Measurements from ENCODE around the gene PAPPA.

The PAPPA gene

GRCh38 chr9:116436121-116436520 is 282.5 kb downstream of the PAPPA start:
- DNase-seq, result no peak

- no peak for DNase-seq
Observed at GRCh38 chr9:116437411-116438370, 284.1 kb downstream of the PAPPA start.

GRCh38 chr9:116442528-116442927 is 288.9 kb downstream of the PAPPA start:
- DNase-seq, result no peak

DNA sequence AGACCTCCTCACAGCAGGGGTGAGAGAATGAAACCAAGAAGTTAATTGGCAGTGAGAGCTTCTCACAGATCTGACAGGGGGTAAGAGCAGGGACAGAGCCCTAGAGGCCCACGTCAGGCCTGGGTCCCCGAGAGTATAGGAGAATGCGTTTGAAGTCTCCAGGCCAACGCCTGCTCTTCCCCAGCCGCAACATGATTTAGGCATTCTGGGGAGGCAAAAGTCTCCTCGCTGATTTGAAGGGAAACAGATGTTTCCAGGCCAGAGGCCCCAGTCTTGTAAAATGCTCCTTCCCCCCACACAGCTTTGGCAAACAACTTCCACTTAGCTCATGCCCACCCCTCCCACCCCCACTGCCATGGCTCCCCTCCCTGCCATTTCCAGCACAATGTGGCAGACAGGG is 294.3 kb downstream of the PAPPA start:
- no peak for DNase-seq

DNA sequence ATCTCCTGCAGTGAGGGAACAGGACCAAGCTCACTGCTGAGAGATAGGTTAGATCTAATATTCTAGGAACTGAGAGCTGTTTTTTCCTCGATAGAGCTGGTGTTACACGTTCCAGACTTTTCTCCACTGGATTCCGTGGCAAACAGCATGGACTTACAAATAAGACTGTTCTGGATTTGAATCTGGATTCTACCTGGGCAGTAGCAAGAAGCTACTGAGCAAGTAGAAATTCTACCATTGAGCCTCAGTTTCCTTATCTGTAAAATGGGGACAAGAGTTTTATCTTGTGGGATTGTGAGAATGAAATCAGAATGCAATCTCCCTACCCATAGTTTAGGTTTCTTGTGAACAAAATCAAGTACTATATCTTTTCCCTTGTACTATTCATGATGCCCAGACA is 294.8 kb downstream of the PAPPA start:
- no peak for DNase-seq

DNA sequence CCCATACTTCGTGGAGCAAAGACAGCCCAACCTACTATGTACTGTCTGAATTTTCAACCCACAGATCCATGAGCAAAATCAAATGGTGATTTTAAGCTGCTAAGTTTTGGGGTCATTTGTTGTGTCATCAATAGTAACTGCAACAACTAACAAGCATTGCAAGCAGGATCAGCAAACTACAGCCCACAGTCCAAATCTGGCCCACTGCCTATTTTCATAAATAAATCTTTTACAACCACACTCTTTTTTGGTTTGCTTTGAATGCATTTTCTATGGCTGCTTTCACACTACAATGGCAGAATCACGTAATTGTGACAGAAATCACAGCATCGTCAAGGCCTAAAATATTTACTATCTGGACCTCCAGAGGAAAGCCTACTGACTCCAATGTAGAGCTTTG is 296.4 kb downstream of the PAPPA start:
- no peak for DNase-seq

- DNase-seq, result no peak
Observed at GRCh38 chr9:116450378-116451139, 297.0 kb downstream of the PAPPA start.

GRCh38 chr9:116451500-116452115 is 298.0 kb downstream of the PAPPA start:
- no peak for DNase-seq
